Erythroblast (primary cell): Measurements from ENCODE around the gene HDAC3.

Source experiments
- GATA1 ChIP-seq: IDR thresholded peaks from 2 replicates; pipeline ENCODE4 v1.6.1; 2011; ENCODE audit warnings: low read depth, mild to moderate bottlenecking, control low read depth, low read length, moderate library complexity
- POLR2A ChIP-seq: IDR thresholded peaks from 2 replicates; pipeline ENCODE4 v1.6.1; 2011; ENCODE audit warnings: mild to moderate bottlenecking, low read length

DNA sequence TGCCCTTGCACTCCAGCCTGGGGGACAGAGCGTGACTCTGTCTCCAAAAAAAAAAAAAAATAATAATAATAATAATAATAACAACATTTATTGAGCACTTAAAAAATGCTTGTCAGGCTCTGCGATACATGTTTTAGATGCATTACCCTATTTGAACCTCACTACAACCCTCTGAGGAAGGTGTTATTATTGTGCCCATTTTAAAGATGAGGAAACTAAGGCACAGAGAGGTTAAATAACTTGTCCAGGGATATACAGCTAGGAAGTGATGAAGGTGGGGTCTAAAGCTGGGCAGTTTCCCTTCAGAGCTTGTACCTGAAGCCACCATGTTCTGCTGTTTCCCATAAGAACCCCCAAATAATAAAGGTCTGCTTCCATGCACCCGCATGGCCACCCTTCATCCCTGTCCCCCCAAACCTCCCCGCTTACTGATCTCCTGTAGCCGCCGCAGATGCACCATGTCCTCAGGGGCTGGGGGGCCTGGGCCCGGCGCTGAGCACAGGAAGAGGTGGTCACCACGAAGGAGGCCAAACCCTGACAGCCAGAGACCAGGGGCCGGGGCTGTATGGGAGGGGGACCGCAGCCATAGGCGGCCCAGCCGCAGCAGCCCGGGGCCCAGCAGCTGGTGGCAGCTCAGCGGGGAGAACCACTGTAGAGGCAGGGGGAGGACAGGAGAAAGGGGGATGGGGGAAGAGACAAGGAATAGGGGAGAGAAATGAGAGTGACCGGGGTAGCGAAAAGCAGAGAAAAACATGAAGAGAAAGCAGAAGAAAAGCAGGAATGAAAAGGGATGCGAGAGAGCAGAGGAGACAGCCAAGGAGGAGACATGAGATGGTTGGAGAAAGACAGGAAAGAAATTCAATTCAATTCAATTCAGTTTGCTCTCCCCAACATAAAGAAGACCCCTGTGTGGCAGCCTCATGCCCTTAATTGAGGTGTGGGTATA lies 29.6 kb upstream of the HDAC3 start:
- TF ChIP-seq POLR2A (no peak), GATA1 (no peak)
